Gastrocnemius medialis (tissue), 4 donors: ENCODE measurements around the gene CCL16.

Experiments used
- POLR2A ChIP-seq, 2 donors: fragments of 450-650 bp; IDR thresholded peaks; one replicate each; pipeline ENCODE4 v1.6.1; 2017; ENCODE audit warnings: antibody characterized with exemption in 2 of 2, mild to moderate bottlenecking in 2 of 2, moderate library complexity in 2 of 2
- TF ChIP-seq, protein P1 (sequence below), 5 experiments: fragments of 450-650 bp in 3 of 5; fragments of 200-600 bp in 2 of 5; sonication (generic) in 2 of 5; IDR thresholded peaks in 4 of 5; conservative IDR thresholded peaks in 1 of 5; 1 replicate in 4 of 5; 2 replicates in 1 of 5; pipeline ENCODE4 v1.5.1; 2016 to 2019; ENCODE audit warnings: antibody characterized with exemption in 5 of 5, mild to moderate bottlenecking in 3 of 5, moderate library complexity in 3 of 5

DNA sequence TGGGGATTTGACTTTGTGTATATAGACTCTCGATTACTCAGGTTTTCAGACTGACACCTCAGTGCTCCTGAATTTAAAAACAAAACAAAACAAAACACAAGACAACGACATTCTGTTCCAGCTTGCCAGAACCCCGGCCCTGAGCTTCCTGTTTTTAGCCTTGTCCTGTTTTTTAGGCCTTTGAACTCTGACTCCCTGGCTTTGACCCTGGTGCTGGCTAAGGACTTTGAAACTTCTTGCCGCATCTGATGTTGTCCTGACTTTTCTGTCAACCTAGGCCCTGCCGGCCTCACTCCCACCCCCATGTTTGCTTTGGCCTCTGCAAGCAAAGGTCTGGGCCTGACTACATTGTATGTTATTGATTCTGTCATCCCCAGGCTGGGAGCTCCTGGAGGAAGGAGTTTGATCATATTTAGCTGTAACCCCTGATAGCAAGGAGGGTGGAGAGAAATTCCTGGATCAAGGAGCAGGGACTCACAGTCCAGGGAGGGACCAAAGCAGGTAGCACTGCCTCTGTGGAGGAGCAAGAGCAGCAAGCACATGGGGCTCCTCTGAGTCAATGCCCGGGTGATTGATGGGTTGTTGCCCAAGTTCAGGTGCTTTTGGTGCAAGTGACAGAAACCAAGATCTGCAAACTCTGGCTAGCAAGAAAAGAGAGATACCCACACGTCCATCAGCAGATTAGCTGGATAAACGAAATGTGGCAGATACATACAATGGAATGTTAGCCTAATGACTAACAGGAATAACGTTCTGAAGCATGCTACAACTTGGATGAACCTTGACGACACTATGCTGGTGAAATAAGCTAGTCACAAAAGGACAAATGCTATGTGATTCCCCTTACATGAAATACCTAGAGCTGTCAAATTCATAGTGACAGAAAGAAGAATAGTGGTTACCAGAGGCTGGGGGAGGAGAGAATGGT, 7.7 kb downstream of the CCL16 start:
- TF ChIP-seq, protein P1, sequence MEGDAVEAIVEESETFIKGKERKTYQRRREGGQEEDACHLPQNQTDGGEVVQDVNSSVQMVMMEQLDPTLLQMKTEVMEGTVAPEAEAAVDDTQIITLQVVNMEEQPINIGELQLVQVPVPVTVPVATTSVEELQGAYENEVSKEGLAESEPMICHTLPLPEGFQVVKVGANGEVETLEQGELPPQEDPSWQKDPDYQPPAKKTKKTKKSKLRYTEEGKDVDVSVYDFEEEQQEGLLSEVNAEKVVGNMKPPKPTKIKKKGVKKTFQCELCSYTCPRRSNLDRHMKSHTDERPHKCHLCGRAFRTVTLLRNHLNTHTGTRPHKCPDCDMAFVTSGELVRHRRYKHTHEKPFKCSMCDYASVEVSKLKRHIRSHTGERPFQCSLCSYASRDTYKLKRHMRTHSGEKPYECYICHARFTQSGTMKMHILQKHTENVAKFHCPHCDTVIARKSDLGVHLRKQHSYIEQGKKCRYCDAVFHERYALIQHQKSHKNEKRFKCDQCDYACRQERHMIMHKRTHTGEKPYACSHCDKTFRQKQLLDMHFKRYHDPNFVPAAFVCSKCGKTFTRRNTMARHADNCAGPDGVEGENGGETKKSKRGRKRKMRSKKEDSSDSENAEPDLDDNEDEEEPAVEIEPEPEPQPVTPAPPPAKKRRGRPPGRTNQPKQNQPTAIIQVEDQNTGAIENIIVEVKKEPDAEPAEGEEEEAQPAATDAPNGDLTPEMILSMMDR (IDR thresholded peaks at IDR 0.05 in 4 of 5, conservative IDR thresholded peaks at IDR 0.05 in 1 of 5): no peak
- no peak for TF ChIP-seq POLR2A (IDR thresholded peaks at IDR 0.05)
